Stimulated activated naive CD4-positive, alpha-beta T cell treated with Interleukin-2 at 50 U/mL for 16 hours (primary cell): ENCODE data around the gene PIM3.
"Not testable (repeated sequence)": the region's sequence is repeated elsewhere in the genome, so short reads cannot be mapped to it uniquely, and the experiment has no call there.

Experiments used
- DNase-seq: peaks from one replicate; lab custom pipeline; 2025; lab: John Stamatoyannopoulos, UW

PIM3 gene

GRCh38 chr22:49966774-49967705 lies 6.5 kb downstream of the PIM3 start:
- DNase-seq, result no peak

- DNase-seq, result no peak
Observed at GRCh38 chr22:49967706-49968208, 7.2 kb downstream of the PIM3 start.

GRCh38 chr22:49968313-49968830 lies 7.8 kb downstream of the PIM3 start:
- no peak for DNase-seq

- no peak for DNase-seq
Observed at GRCh38 chr22:49968831-49969661, 8.5 kb downstream of the PIM3 start.

GRCh38 chr22:49969751-49970527 lies 9.4 kb downstream of the PIM3 start:
- DNase-seq, result no peak

GRCh38 chr22:49970528-49971231 lies 10.1 kb downstream of the PIM3 start:
- peak; percentile 99 for DNase-seq

- DNase-seq, result peak; percentile 82
Observed at GRCh38 chr22:49971232-49972162, 10.9 kb downstream of the PIM3 start.

GRCh38 chr22:49972163-49973017 lies 11.8 kb downstream of the PIM3 start:
- DNase-seq, result no peak

GRCh38 chr22:49973018-49973961 lies 12.7 kb downstream of the PIM3 start:
- no peak for DNase-seq

GRCh38 chr22:49975543-49976389 lies 15.2 kb downstream of the PIM3 start:
- DNase-seq, result peak; percentile 62

GRCh38 chr22:49976439-49977175 lies 16.0 kb downstream of the PIM3 start:
- peak; percentile 69 for DNase-seq

- DNase-seq, result no peak
Observed at GRCh38 chr22:49977578-49977977, 17.0 kb downstream of the PIM3 start.

GRCh38 chr22:49979587-49980264 lies 19.2 kb downstream of the PIM3 start:
- peak; percentile 28 for DNase-seq

GRCh38 chr22:49981799-49982198 lies 21.2 kb downstream of the PIM3 start:
- DNase-seq, result not testable (repeated sequence)
